22Rv1 (cell line): ENCODE results near the gene TM2D1.

Source experiments
- ZFX ChIP-seq: fragments of 450-650 bp; IDR thresholded peaks from 2 replicates; pipeline ENCODE4 v1.6.1; 2017; ENCODE audit warnings: antibody characterized with exemption, borderline replicate concordance
- TF ChIP-seq, protein P1 (sequence below): fragments of 450-650 bp; IDR thresholded peaks from 2 replicates; pipeline ENCODE4 v1.5.1; 2017; ENCODE audit warnings: mild to moderate bottlenecking

- TF ChIP-seq, protein P1, sequence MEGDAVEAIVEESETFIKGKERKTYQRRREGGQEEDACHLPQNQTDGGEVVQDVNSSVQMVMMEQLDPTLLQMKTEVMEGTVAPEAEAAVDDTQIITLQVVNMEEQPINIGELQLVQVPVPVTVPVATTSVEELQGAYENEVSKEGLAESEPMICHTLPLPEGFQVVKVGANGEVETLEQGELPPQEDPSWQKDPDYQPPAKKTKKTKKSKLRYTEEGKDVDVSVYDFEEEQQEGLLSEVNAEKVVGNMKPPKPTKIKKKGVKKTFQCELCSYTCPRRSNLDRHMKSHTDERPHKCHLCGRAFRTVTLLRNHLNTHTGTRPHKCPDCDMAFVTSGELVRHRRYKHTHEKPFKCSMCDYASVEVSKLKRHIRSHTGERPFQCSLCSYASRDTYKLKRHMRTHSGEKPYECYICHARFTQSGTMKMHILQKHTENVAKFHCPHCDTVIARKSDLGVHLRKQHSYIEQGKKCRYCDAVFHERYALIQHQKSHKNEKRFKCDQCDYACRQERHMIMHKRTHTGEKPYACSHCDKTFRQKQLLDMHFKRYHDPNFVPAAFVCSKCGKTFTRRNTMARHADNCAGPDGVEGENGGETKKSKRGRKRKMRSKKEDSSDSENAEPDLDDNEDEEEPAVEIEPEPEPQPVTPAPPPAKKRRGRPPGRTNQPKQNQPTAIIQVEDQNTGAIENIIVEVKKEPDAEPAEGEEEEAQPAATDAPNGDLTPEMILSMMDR: no peak
- no peak for TF ChIP-seq ZFX
Observed at GRCh38 chr1:61654067-61654466, 70.9 kb downstream of the TM2D1 start.
